GM12875 (cell line): ENCODE measurements around the gene PDE4D.

Source experiments
- H3K4me3 ChIP-seq: one replicate; pipeline ENCODE4 v1.5.1; 2011; ENCODE audit warnings: low read depth, low read length, control low read depth
- CTCF ChIP-seq: IDR thresholded peaks from 2 replicates; pipeline ENCODE4 v1.5.1; 2011; ENCODE audit warnings: low read depth, mild to moderate bottlenecking, control low read depth, inconsistent platforms, low read length, moderate library complexity, borderline replicate concordance; ENCODE audit not compliant: insufficient read depth

PDE4D gene

GRCh38 chr5:59158165-59158564 lies 735.4 kb downstream of the PDE4D start:
- H3K4me3 ChIP-seq, result no peak overlapping the region
- TF ChIP-seq CTCF, result no peak

GRCh38 chr5:59157068-59157467 lies 736.5 kb downstream of the PDE4D start:
- no peak for TF ChIP-seq CTCF

GRCh38 chr5:59152701-59153245 lies 740.8 kb downstream of the PDE4D start:
- no peak for TF ChIP-seq CTCF
- no peak overlapping the region for H3K4me3 ChIP-seq

More at GRCh38 chr5:59157068-59157467, 736.5 kb downstream of the PDE4D start:
- no peak overlapping the region for H3K4me3 ChIP-seq

- H3K4me3 ChIP-seq, result no peak overlapping the region
- TF ChIP-seq CTCF, result no peak
Measured at GRCh38 chr5:59151162-59151889, 742.2 kb downstream of the PDE4D start.

GRCh38 chr5:59149827-59150226 lies 743.7 kb downstream of the PDE4D start:
- TF ChIP-seq CTCF, result no peak
- no peak overlapping the region for H3K4me3 ChIP-seq

- no peak for TF ChIP-seq CTCF
- H3K4me3 ChIP-seq, result no peak overlapping the region
Measured at GRCh38 chr5:59149271-59149670, 744.3 kb downstream of the PDE4D start.

- no peak overlapping the region for H3K4me3 ChIP-seq
- no peak for TF ChIP-seq CTCF
Measured at GRCh38 chr5:59146729-59147128, 746.8 kb downstream of the PDE4D start.
